ENCODE measurements around the gene SLCO3A1. TPM values are rescaled to one million over a fixed set of nuclear protein-coding genes. Genes with fewer than 3 reads are reported as not detected.

SLCO3A1 gene
- total and polyA plus RNA-seq, 2 donors (not counting 1 experiment from before 2014, with no cell fraction given): 8.1 to 16.8 TPM

- Histone ChIP-seq H4K20me1 (ENCODE audit: control insufficient read depth, extremely low read depth, insufficient read depth, low read length) (no peaks in the 10 kb centered on the region), H3K9ac (ENCODE audit: insufficient read depth, low read length) (no peak overlapping the region), H3K4me3 (replicated peaks in 1 of 4; ENCODE audit: control extremely low read depth in 1 of 4, insufficient read depth in 1 of 4, low read depth in 3 of 4, low read length in 4 of 4) (no peak overlapping the region), H3K9me3 (ENCODE audit: control insufficient read depth, insufficient read depth, low read depth, low read length) (no peaks in the 10 kb centered on the region), H3K79me2 (ENCODE audit: control insufficient read depth, insufficient read depth, low read length) (no peaks in the 10 kb centered on the region), H3K27me3 (ENCODE audit: control insufficient read depth, insufficient read depth, low read length) (no peaks in the 10 kb centered on the region), H2AFZ (ENCODE audit: low read length) (no peak overlapping the region), H3K36me3 (ENCODE audit: control insufficient read depth, insufficient read depth, low read length) (no peaks in the 10 kb centered on the region), H3K27ac (ENCODE audit: insufficient read depth, low read length) (no peak overlapping the region), H3K4me2 (ENCODE audit: extremely low read depth, insufficient read depth, low read length) (no peak overlapping the region), H3K4me1 (ENCODE audit: control insufficient read depth, extremely low read depth, insufficient read depth, low read length) (no peaks in the 10 kb centered on the region)
- peak; percentile 56 to 80 for DNase-seq (ENCODE audit: low read depth in 2 of 2)
- TF ChIP-seq CTCF (conservative IDR thresholded peaks at IDR 0.05 in 1 of 2, IDR thresholded peaks at IDR 0.05 in 1 of 2; ENCODE audit: low read depth in 1 of 2, low read length in 2 of 2) (peak; percentile 93 to 95), EZH2 (IDR thresholded peaks at IDR 0.05; ENCODE audit: low read length, missing control alignments) (no peak)
Measured at GRCh38 chr15:92082006-92082843, 228.7 kb downstream of the SLCO3A1 start.

GRCh38 chr15:92083190-92083589 lies 229.7 kb downstream of the SLCO3A1 start:
- no peak for DNase-seq (ENCODE audit: low read depth in 2 of 2)
- Histone ChIP-seq H3K9me3 (ENCODE audit: control insufficient read depth, insufficient read depth, low read depth, low read length) (no peaks in the 10 kb centered on the region), H3K4me3 (replicated peaks in 1 of 4; ENCODE audit: control extremely low read depth in 1 of 4, insufficient read depth in 1 of 4, low read depth in 3 of 4, low read length in 4 of 4) (no peak overlapping the region), H3K4me2 (ENCODE audit: extremely low read depth, insufficient read depth, low read length) (no peak overlapping the region), H3K36me3 (ENCODE audit: control insufficient read depth, insufficient read depth, low read length) (no peaks in the 10 kb centered on the region), H3K4me1 (ENCODE audit: control insufficient read depth, extremely low read depth, insufficient read depth, low read length) (no peaks in the 10 kb centered on the region), H3K9ac (ENCODE audit: insufficient read depth, low read length) (no peak overlapping the region), H4K20me1 (ENCODE audit: control insufficient read depth, extremely low read depth, insufficient read depth, low read length) (no peaks in the 10 kb centered on the region), H3K27me3 (ENCODE audit: control insufficient read depth, insufficient read depth, low read length) (no peaks in the 10 kb centered on the region), H2AFZ (ENCODE audit: low read length) (no peak overlapping the region), H3K79me2 (ENCODE audit: control insufficient read depth, insufficient read depth, low read length) (no peaks in the 10 kb centered on the region), H3K27ac (ENCODE audit: insufficient read depth, low read length) (no peak overlapping the region)
- no peak for TF ChIP-seq CTCF (conservative IDR thresholded peaks at IDR 0.05 in 1 of 2, IDR thresholded peaks at IDR 0.05 in 1 of 2; ENCODE audit: low read depth in 1 of 2, low read length in 2 of 2)
- TF ChIP-seq EZH2 (IDR thresholded peaks at IDR 0.05; ENCODE audit: low read length, missing control alignments): no peak

- DNase-seq (ENCODE audit: low read depth in 2 of 2): no peak
- H3K27ac ChIP-seq (ENCODE audit: insufficient read depth, low read length): no peak overlapping the region
- H4K20me1 ChIP-seq (ENCODE audit: control insufficient read depth, extremely low read depth, insufficient read depth, low read length): no peaks in the 10 kb centered on the region
- no peak overlapping the region for H3K4me2 ChIP-seq (ENCODE audit: extremely low read depth, insufficient read depth, low read length)
- TF ChIP-seq CTCF (conservative IDR thresholded peaks at IDR 0.05 in 1 of 2, IDR thresholded peaks at IDR 0.05 in 1 of 2; ENCODE audit: low read depth in 1 of 2, low read length in 2 of 2) (no peak), EZH2 (IDR thresholded peaks at IDR 0.05; ENCODE audit: low read length, missing control alignments) (no peak)
- no peaks in the 10 kb centered on the region for H3K4me1 ChIP-seq (ENCODE audit: control insufficient read depth, extremely low read depth, insufficient read depth, low read length)
- no peaks in the 10 kb centered on the region for H3K27me3 ChIP-seq (ENCODE audit: control insufficient read depth, insufficient read depth, low read length)
- no peak overlapping the region for H2AFZ ChIP-seq (ENCODE audit: low read length)
- H3K79me2 ChIP-seq (ENCODE audit: control insufficient read depth, insufficient read depth, low read length): no peaks in the 10 kb centered on the region
- H3K4me3 ChIP-seq (replicated peaks in 1 of 4; ENCODE audit: control extremely low read depth in 1 of 4, insufficient read depth in 1 of 4, low read depth in 3 of 4, low read length in 4 of 4): no peak overlapping the region
- H3K9me3 ChIP-seq (ENCODE audit: control insufficient read depth, insufficient read depth, low read depth, low read length): no peaks in the 10 kb centered on the region
- H3K36me3 ChIP-seq (ENCODE audit: control insufficient read depth, insufficient read depth, low read length): no peaks in the 10 kb centered on the region
- no peak overlapping the region for H3K9ac ChIP-seq (ENCODE audit: insufficient read depth, low read length)
Measured at GRCh38 chr15:92087211-92087610, 233.7 kb downstream of the SLCO3A1 start.
